ENCODE results near the gene ZNF343.

DNA sequence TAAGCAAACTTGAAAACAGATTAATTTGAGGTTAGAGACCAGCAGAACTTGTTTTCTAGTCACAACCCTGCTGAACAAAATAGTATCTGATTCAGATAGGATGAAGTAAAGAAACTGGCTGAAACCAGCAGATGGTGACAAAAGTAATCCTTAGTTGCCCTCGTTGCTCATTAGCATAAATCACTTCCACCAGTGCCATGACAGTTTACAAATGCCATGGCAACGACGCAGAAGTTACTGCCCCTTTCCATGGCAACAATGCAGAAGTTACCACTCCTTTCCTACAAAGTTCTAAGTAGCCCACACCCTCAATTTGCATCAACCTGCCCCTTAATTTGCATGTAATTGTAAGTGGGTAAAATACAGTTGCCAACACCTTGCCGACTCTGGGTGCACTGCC is 61.9 kb downstream of the ZNF343 start:
- no peak for TF ChIP-seq CTCF (IDR thresholded peaks at IDR 0.05 in 8 of 11, conservative IDR thresholded peaks at IDR 0.05 in 3 of 11)
- no peak for TF ChIP-seq POLR2AphosphoS5 (IDR thresholded peaks at IDR 0.05)
- no peak for TF ChIP-seq POLR2A (IDR thresholded peaks at IDR 0.05)

Data from spleen (tissue), 7 donors.